NCI-H524 (cell line): Measurements from ENCODE around the gene PI4KA.
"Not testable (repeated sequence)": the region's sequence is repeated elsewhere in the genome, so short reads cannot be mapped to it uniquely, and the experiment has no call there.

Experiments used
- DNase-seq, 2 experiments: peaks; one replicate each; lab custom pipeline; 2025; lab: John Stamatoyannopoulos, UW

PI4KA gene

DNA sequence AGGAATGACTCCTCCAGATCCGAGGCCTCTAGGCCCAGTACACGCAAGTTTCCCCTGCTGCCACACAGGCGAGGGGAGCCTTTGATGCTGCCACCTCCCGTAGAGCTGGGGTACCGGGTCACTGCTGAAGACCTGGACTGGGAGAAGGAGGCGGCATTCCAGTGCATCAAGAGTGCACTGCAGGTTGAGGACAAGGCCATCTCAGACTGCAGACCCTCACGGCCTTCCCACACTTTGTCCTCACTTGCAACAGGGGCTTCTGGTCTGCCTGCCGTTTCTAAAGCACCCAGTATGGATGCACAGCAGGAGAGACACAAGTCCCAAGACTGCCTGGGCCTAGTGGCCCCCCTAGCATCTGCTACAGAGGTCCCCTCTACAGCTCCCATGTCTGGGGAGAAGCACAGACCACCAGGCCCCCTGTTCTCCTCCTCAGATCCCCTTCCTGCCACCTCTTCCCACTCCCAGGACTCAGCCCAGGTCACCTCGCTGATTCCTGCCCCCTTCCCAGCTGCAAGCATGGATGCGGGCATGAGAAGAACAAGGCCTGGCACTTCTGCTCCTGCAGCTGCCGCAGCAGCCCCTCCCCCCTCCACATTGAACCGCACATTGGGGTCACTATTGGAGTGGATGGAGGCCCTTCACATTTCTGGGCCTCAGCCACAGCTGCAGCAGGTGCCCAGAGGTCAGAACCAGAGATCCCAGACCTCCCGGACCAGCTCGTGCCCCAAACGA lies 167.9 kb downstream of the PI4KA start:
- not testable (repeated sequence) for DNase-seq

DNA sequence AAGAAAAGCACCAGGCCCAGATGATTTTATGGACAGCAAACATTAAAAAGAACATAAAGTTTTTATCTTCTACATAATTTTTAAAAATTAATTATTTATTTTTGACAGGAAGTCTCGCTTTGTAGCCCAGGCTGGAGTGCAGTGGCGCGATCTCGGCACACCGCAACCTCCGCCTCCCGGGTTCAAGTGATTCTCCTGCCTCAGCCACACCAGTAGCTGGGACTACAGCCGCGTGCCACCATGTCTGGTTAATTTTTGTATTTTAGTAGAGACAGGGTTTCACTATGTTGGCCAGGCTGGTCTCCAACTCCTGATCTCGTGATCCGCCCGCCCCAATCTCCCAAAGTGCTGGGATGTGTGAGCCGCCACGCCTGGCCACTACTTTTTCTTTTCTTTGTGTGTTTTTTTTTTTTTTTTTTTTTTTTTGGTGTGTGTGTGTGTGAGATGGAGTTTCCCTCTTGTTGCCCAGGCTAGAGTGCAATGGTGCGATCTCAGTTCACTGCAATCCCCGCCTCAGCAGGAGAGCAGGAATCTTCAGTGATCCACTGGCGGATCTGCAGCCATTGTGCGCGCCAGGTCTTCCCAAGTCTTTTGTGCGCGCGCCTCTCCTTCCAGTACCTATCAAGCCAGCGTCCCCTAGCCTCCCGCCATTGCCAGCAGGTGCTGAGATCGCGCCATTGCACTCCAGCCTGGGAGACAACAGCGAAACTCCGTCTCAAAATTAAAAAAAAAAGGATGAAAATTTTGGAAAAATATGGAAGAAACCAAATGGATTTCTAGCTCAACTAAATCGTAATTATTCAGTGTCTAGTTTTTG lies 171.0 kb downstream of the PI4KA start:
- not testable (repeated sequence) for DNase-seq

DNA sequence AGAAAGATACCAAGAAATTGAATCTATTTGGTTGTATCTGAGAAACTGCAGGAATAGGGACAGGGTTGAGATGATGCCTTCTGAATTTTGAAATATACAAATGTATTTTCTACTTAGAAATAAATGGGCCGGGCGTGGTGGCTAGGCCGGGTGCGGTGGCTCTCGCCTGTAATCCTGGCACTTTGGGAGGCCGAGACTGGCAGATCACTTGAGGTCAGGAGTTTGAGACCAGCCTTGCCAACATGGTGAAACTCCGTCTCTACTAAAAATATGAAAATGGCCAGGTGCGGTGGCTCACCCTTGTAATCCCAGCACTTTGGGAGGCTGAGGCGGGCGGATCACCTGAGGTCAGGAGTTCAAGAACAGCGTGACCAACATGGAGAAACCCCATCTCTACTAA lies 172.8 kb downstream of the PI4KA start:
- DNase-seq = not testable (repeated sequence)

DNA sequence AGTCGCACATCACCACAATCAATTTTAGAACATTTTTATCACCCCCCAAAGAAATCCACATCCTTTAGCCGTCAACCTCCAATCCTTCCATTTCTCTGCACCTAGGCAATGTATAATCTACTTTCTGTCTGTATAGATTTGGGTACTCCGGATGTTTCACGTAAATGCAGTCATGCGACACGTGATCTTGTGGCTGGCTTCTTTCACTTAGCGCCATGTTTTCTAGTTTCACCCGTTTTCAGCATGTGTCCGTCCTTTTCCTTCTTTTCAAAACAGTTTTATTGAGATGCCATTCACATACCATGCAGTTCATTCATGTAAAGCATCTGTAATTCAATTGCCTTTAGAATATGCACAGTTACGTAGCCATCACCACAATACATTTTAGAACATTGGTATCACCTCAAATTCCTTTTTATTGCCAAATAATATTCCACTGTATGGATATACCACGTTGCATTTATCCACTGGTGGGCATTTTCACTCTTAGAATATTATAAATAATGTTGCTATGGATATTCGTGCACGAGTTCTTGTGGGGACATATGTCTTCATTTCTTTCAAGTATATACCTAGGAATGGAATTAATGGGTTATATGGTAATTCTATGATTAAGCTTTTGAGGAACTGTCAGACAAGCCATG lies 179.7 kb downstream of the PI4KA start:
- not testable (repeated sequence) for DNase-seq

DNA sequence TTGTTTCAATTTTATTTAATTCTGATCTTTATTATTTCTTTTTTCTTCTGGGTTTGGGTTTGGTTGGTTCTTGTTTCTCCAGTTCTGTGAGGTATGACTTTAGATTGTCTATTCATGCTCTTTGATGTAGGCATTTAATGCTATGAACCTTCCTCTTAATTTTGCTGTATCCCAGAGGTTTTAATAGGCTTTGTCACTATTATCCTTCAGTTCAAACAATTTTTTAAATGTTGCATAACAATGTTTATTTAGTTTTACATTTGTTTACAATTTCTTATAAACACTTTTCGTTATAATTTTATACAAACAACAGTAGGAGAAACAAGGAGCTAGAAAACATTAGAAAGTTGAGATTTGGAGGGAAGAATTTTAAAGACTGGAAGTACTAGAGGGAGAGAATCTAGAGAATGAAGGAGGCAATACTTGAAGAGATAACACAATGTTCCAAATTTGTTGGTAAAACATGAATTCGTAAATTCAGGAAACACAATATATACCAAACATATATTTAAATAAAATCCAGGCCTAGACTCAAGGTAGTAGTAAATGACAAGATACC lies 180.8 kb downstream of the PI4KA start:
- no peak for DNase-seq

DNA sequence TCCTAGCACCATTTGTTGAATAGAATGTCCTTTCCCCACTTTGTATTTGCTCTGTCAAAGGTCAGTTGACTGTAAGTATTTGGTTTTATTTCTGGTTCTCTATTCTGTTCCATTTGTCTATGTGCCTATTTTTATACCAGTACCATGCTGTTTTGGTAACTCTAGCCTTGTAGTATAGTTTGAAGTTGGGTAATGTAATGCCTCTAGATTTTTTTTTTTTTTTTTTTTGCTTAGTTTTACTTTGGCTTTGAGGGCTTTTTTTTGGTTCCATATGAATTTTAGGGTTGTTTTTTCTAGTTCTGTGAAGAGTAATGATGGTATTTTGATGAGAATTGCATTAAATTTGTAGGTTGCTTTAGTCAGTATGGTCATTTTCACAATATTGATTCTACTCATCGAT lies 183.0 kb downstream of the PI4KA start:
- not testable (repeated sequence) for DNase-seq

DNA sequence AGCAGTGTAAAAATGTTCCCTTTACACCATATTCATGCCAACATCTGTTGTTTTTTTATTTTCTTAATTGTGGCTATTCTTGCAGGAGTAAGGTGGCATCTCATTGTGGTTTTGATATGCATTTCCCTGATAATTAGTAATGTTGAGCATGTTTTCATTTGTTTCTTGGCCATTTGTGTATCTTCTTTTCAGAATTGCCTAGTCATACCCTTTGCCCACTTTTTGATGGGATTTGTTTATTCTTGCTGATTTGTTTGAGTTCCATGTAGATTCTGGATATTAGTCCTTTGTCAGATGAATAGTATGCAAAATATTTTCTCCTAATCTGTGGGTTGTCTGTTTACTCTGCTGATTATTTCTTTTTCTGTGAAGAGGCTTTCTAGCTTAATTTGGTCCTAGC lies 183.6 kb downstream of the PI4KA start:
- no peak for DNase-seq

DNA sequence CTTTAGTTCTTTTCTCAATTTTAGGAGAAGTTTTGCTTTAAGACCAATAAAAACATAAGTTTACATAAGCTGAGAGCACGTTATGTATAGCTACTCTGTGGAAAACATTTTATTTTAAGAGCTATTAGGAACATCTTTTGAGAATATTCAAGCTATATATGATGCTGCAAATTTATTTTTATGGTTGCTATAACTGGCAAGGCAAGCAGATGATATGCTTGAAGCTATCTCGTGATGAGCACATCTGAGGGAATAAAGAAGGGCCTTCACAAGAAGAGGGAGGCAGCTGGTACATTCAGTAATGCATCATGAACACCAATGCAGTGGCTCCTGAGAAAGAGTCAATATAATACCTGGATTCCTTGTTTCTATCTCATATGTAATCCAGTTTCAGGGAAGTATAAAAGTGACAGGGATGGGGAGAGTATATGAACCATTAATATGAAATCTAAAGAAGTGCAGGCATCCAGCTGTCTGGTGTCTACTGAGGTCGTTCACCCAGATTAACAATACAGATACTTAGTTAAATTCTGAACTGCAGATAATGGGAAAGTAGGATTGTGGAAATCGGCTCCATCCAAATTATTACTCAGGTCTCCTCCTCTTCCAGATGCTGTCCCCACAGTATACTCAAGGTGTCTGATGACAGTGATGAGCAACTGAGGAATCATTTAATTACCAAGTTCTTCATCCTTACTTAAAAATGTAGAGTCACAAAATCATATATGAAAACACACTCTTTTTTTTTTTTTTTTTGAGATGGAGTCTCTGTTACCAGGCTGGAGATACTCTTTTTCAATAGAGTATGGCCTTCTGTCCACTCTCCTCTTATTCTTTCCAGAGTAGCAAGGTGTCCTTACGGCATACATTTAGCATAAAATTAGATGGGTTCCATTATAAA lies 185.1 kb downstream of the PI4KA start:
- no peak for DNase-seq

DNA sequence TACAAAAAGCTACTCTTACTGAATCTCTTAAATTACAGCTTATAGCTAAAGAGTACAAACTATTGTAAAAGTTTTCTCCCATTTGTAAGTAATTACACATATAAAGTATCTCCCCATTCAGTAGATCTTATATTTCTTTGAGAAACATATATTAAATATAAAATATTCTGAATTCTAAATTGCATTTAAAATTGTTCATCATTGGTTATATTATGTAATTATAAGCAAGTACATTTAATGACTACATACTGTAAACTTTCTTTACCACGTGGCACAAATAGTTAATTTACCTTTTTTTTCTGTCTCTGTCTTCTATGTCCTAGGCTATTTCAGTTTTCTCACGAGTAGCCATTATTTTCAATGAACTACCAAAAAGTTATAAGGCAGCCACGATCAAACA lies 185.9 kb downstream of the PI4KA start:
- no peak for DNase-seq

DNA sequence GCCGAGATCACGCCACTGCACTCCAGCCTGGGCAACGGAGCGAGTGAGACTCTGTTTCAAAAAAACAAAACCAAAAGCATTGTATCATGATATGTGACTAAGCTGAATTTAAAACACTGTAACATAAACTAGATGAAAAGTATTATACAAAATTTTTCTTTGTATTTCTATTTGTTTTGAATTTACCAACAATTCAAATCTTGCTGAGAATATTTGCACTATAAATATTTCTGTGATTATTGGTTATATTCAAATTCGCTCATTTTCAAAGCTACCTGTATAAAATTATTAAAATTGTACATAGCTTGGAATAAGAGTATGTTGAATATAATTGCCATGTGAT lies 186.6 kb downstream of the PI4KA start:
- no peak for DNase-seq

DNA sequence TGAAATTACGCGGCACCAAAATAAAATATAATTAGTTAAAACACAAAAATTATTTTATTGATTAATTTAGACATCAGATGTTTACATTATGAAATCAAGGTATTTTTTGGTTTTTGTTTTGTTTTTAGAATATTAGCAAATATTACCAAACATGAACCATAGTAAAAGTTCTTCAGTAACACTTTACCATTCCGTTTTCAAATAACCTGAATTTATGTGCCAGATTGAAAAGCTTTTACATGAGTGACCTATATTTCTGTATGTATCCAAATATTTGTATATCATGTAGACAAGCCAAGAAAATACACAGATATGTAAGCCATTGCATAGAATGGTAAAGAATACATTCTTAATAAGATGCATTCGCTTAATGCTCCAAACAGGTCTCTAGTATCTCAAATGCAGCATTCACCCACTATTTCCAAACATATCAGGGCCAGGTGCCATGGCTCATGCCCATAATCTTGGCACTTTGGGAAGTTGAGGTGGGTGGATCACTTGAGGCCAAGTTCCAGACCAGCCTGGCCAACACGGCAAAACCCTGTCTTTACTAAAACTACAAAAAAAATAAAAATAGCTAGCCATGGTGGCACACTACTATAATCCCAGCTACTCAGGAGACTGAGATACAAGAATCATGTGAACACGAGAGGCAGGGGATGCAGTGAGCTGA lies 187.1 kb downstream of the PI4KA start:
- no peak for DNase-seq

DNA sequence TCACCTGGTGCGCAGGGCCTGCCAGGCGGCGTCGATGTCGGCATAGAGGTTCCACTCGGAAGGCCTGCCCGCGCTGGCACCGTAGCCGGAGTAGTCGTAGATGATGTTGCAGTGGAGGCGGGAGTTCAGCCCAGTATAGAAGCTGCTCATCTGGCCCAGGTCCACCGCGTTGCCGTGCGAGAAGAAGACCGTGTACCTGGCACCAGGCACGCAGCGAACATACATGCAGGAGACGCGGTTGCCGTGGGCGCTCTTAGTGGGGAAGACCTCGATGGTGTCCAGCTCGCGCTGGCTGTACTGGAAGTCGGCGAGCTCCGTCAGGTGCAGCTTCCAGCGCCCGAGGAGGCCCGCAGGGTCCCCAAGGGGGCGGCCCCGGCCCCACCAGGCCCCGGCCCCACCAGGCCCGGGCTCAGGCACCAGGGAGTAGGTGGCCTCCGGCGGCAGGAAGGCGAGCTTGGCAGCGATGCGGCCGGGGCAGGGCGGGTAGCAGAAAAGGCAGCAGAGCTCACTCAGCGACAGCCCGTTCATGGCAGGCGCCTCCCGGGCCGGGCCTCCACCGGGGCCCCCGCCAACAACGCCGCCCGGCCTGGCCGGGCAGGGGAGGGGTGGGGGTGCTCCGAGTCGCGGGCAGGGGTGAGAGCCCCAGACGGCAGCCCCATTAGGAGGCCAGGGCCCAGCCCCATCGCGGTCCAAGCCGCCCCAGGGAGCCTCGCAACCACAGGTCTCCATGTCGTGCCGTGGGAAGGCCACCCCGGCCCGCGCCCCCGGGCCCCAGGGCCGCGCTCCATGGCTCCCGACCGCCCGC lies 188.0 kb downstream of the PI4KA start:
- not testable (repeated sequence) for DNase-seq

DNA sequence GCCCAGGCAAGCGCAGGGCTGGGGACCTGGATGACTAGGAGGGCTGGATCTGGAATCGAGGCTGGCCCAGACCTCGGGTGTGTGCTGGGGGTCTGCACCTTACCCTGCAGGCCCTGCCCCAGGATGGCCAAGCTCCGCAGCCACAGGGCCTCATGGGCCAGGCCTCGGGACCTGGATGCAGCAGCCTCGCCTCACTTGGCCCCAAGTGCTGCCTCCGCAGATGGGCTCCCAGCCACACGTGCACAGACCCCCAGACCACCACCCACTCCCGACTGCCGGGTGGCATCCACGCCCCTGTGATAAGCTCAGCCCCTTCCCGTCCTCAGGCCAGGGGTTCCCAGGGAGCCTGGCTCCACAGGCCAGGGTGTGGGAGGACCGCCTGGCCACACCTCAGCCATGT lies 188.7 kb downstream of the PI4KA start:
- not testable (repeated sequence) for DNase-seq

DNA sequence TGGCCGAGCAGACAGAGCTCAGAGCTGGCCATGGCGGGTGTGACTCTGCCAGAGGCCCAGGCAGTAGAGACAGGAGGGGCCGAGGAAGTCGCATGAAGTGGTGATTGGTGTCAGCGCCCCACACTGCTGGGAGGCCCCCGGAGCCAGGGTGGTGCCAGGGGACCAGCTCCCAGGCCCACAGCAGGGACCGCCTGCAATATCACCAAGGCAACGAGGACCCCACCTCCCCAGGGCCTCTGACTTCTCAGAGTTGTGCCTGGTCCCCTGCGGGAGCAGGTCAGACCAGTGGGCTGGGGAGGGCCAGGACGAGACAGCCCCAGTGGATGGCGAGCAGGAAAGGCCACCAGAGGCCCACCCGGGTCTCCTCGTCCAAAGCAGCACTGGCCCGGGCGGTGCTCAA lies 189.1 kb downstream of the PI4KA start:
- not testable (repeated sequence) for DNase-seq

DNA sequence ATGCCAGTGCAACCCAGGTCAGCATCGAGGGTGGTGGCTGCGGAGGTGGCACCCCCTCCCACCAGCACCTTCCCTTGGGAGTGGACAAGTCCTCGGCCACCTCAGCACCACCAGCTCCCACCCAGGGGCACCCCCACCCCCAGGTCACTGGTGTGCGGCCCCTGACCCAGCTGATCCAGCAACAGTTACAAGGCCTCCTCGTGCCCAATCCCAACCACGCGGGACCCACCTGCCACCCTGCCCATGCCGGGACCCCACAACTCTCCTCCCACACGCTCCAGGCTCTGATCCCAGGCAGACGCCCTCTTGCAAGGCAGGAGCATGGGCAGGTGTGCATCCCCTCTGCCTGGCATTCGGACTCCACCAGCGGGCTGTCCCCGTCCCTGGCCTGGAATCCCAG lies 189.8 kb downstream of the PI4KA start:
- not testable (repeated sequence) for DNase-seq

DNA sequence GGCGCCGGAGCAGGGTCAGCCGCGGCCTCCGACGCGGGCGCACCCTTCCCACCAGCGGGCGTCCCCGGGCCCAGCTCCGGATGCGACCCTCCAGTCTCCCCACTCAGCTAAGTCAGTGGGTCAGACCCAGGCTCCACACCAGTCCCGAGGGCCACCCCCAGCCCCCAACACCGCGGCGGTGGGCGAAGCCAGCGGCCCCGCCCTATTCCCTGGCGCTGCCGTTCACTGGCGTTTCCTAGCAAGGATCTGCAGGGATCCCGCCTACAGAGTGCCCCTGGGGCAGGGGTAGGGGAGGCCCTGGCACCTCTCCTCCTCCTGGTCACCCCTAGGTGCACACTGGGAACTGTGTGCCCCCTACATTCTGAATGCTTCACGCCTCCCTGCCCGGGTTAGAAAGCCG lies 190.4 kb downstream of the PI4KA start:
- DNase-seq = not testable (repeated sequence)

DNA sequence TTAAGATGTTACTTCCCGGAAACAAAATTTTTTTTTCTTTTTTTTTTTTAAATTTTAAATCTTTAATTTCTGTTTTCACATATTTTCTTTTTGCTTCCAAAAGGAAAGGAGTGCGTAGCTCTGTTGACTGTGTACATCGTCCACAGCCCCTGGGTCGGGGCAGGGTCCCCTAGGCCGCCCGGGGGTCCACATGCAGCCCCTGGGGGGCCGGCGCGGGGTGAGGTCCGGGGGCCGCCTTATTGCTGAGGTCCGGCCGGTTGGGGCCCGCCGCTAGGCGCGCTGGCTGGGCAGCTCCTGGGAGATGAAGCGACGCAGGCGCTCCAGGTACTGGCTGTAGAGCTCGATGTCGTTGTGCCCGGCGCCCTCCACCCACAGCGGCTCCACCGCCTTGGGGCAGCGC lies 191.1 kb downstream of the PI4KA start:
- not testable (repeated sequence) for DNase-seq

DNA sequence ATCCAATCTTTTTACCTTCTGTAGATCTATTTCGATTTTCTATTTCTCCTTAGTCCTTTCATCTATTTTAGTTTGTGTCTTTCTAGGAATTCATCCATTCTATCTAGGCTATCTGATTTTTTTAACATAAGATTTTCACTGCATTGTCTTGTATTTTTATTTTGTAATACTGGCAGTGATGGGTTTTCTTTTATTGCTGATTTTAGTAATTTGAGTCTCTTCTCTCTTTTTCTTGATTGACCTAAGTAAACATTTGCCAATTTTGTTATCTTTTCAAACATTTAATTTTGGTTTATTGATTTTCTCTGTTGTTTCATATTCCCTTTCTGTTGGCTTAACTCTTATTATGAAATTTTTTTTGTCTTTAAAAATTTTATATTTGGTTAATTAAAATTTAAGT lies 192.1 kb downstream of the PI4KA start:
- no peak for DNase-seq

DNA sequence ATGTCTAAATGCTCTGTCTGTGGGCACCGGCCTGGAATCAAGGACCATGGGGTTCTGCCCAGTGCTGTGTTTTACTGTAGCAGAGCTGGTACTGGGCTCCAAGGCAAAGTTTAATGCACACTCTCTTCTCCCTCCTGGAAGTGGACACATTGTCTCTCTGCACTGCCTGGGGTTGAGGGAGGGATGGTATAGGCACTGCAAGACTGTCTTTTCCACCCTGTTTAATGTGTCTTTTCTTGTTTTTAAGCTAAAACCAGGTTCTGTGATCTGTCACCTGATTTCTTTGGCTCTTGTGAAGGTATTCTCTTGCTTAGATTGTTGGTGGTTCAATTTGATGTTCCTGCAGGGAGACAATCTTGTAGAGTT lies 194.0 kb downstream of the PI4KA start:
- no peak for DNase-seq

DNA sequence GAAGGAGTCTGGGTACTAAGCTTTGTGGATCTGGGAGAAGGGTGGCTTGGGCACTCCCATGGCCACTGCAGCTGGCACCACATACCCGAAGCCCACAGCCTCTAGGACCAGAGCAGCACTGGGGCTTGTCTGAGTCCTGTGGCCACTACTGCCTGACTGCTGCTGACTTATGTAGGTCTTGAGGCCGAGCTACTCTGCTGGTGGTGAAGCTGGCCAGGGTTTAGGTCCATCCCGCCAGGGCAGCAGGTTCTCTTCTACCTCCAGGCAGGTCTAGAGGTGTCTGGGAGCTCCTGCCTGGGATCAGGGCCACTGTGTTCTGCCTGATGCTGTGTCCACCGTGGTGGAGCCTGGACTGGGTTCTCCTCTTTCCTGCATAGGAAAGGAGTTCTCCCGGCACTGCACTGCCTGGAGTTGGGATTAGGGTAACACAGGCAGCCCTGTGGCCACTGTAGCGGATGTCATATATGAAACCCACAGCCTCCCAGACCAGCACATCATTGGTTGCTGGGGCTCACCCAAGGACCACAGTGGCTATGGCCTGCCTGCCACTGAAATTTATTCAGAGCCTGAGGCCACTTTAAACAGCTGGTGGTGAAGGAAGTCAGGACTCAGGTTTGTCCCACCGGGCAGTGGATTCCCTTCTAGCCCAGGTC lies 194.5 kb downstream of the PI4KA start:
- no peak for DNase-seq
